Activated CD8-positive, alpha-beta memory T cell treated with anti-CD3 and anti-CD28 coated beads for 1 hour (primary cell): ENCODE data around the gene SDHC.

Experiments
- DNase-seq, 2 donors: peaks; one replicate each; pipeline ENCODE4 v3.0.0-alpha.2; 2020; ENCODE audit warnings: low read depth in 1 of 2; ENCODE audit errors: extremely low read depth in 1 of 2

SDHC gene, protein sequence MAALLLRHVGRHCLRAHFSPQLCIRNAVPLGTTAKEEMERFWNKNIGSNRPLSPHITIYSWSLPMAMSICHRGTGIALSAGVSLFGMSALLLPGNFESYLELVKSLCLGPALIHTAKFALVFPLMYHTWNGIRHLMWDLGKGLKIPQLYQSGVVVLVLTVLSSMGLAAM

DNA sequence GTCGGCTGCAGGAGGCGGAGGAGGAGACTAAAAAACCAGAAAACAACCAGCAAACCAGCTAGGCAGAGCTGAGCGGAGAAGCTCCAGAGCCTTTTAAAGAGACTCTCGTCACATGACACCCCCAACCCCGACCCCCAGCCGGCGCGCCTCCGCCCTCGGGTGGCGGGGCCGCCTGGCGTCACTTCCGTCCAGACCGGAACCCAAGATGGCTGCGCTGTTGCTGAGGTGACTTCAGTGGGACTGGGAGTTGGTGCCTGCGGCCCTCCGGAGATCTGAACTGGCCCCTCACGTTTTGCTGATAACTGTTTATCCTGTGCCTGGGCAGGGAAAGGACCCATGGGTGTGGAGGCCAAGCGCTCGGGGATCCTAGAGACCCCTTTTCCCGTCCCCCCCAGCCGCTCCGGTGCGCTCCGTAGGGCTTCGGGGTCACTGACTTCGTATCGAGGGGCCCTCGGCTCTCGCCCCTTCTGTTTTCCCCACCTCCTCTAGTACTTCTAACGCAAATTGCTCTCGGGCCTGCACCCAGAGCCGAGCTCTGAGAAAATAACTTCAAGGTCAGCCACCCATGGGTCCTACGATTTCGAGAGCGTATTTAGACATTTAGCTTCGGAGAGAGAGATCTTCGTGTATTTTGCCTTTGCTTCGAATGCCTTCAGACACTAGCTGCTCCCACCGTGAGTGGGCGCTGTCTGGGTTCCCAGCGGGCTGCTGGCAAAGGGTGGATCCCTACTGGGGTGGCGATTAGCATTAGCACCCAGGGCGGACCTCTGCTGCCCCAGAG lies at the start of gene SDHC:
Gene SDHC (plus strand): TSS at position 181 of the 781 bp plus-strand sequence. CDS start 25 bp downstream, at position 206.
- peak; percentile 77 to 85 for DNase-seq

DNA sequence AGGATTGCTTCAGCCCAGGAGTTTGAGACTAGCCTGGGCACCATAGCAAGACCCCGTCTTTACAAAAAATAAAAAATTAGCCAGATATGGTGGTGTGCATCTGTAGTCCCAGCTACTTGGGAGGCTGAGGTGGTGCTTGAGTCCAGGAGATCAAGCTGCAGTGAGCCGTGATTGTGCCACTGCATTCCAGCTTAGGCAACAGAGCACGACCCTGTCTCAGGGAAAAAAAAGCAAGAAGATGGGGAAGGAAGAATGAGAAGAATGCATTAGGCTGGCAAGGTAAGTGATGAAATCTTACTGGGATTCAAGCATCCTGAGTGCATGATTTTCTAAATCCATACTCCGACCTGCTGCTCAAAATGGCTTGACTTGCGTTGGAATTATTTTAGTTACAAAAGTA lies 48.9 kb upstream of the SDHC start:
- DNase-seq: no peak

DNA sequence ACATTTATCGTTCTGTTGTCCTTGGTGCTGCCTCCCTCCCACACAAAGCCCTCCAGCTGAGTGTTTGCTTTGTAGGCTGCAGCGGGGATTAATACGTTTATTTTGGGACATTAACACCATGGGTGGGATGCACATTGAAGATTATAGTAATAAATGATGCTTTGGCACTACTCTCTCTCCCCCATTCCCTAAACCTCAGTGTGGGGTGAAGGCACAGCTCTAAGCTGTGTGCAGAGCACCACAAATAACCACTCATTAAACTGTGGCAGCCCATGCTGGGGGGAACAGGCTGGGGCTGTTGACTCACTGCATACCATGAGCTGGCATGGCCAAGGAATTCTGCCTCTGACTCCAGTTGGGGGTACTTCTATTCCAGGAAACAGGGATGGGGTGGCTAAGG lies 48.0 kb upstream of the SDHC start:
- no peak for DNase-seq

DNA sequence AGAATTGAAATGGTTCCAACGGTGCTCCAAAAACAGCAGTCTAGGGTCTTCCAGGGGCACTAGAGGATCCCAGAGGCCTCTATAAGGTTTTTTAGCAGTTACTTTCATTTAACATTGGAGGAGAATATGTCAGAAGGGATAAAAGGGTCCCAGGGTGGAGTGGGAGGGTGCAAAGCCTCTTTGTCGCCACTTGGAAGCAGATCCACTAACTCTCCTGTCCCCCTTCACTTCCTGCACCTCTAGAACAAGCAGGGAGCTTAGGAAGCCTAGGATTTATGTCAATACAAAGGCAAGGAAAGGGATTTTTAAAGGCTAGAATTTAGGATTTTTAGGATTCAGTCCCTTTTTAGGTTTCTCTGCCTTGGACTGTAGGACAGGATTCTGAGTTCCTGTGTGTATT lies 47.3 kb upstream of the SDHC start:
- DNase-seq: no peak

DNA sequence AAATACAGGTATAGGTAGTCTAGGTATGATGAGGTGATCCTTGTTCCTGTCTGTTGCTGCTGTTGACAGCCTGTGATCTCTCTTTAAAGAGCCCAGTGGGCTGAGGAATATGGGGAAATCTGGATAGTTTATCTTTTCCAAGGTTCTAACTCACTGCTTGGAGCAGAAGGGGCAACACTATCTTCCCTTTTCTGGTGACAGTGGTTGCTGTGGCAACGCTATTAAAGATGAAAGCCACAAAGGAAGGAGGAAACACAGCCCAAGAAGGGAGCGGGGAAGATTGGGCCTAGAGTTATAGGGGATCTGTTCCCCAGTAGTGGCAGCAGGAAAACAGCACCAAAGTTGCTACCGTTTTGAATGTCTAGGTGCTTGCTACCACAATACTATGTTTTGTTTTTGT lies 46.9 kb upstream of the SDHC start:
- DNase-seq: no peak

DNA sequence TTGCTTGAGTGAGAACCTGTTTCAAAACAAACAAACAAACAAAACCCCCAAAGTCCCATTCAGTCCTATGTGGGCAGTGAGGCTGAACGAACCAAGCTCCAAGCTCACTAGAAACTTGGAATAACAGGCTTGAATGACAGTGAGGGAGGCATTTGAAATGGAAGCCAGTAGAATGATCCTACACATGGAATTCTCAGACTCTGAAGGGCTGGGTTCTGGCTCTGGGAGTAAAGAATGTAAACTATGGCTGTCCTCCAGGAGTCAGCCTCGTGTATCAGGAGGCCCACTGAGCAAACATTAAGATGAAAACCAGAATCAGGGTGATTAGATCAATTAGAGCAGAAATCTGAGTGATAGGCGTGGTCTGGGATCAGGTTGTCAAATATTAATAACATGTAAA lies 40.8 kb upstream of the SDHC start:
- no peak for DNase-seq

DNA sequence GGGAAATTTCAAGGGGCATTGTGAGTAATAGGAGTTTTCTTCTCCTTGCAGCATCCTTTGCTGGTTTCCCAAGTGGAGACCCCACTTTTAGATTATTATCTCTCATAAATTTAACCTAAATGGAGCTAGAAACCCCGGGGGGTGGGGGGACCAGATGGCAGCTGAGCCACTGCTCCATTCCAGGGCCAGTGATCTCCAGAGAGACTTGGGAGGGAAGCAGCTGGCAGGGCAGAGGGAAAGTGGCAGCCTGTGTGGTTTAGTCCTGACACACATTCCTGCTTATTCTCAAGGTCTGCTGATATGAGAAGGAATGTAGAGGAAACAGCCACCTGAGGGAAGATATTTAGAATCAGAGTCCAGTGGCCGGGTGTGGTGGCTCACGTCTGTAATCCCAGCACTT lies 39.3 kb upstream of the SDHC start:
- DNase-seq: no peak

DNA sequence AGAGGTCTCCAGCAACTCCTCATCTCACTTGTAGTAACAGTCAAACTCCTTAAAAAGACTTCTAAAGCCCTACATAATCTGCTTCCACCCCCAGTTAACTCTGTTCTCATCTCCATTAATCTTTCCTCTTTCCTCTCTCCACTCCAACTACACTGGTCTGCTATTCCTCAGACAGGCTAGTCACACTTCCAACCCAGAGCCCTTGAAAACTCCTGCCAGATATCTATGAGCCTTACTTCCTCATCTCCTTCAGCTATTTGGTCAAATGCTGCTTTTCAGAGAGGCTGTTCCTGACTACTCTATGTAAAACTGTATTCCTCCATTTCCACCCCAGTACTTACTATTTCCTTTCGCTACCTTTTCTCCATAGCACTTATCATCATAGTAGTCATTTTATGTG lies 31.2 kb upstream of the SDHC start:
- DNase-seq: no peak

DNA sequence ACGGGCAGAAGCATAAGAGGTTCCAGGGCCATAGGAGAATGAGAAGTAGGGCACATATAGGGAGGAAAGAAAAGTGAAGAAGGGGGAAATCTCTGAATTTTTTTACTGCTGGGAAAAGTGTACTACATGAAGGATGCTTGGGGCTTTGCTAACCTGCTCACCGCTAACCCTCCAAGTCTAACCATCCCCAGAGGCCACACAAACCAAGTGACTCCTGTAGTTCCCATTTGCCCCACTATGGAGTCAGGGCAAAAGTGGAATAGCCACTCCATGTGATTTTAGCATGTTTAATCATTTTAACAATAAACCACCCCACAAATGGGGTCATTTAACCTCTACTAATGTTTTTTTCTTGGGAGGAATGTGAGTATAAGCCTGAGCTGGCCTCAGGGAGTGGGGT lies 29.1 kb upstream of the SDHC start:
- no peak for DNase-seq

DNA sequence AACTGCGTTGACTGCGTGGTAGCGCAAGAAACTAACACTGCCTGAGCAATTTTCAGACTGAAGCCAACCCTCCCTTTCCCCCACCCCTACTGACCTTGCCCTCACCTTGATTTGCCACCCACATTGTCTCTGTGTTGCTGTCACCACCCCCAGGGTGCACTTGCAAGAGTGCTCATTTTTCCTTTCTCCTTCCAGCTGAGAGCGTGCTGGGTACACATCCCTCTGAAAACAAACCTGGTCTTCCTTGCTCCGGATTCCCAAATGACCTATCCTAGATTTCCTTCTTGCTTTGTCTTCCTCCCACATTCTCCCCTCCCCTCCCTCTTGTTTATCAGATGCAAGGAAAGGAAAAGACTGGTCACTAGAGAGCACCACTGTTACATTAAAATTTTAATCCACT lies 28.7 kb upstream of the SDHC start:
- no peak for DNase-seq

DNA sequence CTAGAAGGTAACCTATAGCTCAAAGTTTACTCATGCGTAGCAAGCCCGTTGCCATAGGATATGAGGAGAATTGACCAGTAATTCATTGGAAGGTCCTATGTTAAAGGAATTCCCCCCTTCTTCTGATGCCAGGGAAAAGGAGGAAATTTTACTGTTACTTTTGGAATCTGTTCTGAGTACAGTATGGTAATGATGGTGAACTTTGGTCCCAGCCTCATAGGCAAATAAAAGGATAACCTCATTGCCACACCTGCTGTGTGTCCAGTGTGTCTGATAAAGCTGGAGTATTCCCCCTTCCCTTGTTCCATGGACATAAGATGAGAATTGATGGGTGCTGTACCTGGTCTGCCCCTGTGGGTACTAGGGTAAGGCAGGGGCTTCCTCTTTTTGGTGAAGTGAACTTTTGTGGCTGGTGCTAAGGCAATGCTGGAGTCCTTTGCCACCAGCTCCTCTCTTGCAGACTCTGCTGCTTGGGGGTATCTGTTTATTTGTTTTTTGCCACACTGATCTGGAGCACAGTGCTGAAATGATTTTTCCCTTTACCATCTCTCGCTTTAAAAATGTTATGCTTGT lies 26.6 kb upstream of the SDHC start:
- no peak for DNase-seq

DNA sequence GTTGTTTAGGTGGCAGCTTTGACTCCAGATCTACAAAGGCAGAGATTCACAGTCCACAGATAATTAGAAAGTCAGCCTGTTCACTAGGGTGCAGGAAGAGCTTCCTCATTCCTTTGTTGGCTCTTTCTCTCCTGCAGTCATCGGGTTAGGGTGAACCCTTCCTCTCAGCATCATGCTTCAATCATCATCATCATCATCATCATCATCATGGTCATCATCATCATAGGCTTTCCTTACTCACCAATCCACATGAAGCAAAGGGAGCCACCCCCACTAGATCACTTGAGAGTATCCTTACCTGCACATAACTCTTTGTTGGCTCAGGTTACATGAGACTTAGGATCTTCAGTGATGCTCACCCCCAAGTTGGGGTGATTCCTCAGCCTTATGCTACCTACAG lies 23.4 kb upstream of the SDHC start:
- DNase-seq: no peak

DNA sequence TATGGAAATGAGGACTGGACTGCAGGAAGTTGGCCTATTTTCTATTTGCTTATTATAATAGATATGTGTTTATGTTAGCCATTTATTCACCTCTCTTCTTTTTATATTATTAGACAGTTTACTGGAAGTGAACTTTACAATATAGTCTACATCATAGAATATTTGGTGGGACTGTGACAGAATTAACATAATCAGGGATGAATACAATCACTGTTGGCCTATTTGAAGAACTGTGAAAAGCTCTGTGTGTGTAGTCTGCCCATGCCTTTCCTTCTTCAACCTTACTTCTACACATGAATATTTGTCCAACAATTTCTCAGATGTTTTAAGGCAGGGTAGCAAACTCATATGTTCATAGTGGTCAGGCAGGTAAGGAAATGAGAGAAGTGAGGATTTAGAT lies 16.8 kb upstream of the SDHC start:
- DNase-seq: no peak

DNA sequence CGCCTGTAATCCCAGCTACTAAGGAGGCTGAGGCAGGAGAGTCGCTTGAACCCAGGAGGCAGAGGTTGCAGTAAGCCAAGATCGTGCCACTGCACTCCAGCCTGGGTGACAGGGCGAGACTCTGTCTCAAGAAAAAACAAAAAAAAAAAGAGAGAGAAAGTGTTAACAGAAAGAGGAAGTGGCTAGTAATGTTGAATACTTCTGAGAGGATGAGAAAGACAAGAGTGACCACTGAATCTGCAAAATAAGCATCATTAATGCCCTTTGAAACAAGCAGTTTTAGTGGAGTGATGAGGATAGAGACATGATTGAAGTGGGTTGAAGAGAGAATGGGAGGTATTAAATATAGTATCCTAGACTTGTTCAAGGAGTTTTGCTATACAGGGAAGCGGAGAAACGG lies 16.1 kb upstream of the SDHC start:
- no peak for DNase-seq

DNA sequence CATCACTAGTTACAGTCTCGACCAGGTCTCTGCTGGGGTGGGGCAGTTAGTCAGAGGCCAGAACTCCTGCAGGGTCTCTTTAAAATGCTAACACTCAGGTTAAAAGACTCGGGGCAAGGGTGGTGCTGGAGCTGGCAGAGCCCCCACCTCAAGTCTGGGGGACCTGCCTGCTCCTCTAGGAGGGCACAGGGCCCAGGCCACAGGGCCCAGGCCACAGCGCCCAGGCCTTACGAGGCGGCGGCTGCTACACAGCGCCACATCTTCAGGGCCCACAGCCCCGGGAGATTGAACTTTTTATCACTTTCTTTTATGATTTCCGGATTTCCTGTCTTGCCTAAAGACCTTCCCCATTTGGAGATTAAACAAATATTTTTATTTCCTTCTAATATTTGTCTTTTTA lies 14.8 kb upstream of the SDHC start:
- no peak for DNase-seq

DNA sequence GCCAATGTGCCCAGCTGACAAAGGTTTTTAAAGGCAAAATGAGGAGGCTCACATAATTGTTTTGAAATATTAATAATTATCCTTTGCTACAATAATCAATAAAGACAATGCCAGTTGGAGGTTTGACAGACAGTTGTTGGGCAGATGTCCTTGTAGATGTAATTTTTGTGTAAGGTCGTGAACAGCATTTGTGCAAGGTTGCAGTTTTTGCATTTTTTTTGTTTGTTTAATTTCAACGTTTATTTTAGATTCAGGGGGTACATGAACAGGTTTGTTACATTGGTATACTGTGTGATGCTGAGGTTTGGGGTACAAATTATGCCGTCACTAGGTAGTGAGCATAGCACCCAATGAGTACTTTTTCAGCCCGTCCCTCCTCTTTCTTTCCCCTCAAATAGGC lies 13.7 kb upstream of the SDHC start:
- DNase-seq: no peak

DNA sequence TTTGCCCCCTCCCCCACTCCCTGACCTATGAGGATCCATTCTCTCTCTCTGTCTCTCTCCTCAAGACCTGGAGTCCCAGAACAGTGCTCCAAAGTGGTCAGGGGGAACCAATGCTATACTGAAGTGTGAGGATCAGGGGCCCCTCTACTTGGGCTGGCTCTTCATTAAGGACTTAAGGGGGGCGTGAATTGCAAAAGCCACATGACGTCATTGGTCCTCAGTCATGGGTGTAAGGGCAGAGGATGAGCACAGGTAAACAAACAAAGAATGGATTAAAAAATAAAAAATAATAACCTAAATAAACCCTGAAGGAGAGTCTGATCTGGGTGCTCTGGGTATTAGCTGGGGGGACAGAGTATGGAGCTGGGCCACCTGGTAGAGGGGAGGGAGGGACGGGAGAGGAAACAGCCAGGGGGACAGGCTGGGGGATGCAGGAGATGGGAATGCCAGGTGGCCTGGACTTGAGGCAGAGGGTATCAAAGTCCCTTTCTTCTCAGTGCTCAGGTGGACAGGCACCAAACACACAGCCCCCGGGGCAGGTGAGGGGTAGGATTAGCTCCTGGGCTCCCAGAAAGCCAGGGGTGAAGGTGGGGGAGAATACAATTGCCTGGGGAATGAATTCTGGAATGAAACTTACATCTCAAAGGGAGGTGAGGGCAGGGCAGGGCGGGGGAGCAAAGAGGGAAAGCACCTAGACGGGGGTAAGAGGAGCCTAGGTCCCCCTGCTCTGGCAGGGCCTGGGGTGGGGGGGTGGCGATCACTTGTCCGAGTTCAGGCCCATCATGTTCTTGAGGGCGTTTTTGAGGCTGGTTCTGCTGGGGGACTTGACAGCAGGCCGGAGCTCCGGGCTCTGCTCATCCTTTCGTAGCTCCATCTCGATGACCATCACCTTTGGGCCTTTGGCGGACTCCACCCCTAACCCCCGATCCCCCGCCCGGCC lies 9.0 kb upstream of the SDHC start:
- no peak for DNase-seq

DNA sequence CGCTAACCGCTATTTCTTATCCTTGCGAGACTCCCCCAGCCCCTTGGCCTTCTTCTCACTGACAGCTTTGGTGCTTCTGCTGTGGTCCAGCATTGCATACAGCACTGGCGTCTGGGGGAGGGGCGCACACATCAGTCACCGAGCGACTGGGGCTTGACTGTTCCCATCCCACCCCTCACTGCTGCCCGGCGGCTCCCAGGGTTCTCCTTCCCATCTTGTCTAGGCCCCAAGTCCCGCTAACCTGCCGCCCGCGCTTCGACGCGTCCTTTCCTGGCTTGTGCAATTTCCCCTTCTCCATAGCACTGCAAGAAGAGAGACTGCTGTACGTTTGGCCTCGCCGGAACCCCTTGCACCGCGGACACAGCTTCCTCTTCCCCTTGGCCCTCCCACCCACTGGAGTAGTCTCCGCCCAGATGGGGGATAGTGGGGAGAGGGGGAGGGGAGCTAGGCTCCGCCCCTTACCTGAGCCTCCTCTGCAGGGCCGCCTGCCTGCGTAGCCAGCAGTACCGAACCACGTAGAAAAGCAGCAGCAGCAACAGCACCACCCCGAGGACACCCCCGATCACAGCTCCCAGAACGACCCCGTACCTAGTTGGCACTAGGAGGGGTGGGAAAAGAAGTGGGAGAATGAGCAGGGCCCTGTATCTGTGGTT lies 8.2 kb upstream of the SDHC start:
- peak; percentile 73 for DNase-seq

DNA sequence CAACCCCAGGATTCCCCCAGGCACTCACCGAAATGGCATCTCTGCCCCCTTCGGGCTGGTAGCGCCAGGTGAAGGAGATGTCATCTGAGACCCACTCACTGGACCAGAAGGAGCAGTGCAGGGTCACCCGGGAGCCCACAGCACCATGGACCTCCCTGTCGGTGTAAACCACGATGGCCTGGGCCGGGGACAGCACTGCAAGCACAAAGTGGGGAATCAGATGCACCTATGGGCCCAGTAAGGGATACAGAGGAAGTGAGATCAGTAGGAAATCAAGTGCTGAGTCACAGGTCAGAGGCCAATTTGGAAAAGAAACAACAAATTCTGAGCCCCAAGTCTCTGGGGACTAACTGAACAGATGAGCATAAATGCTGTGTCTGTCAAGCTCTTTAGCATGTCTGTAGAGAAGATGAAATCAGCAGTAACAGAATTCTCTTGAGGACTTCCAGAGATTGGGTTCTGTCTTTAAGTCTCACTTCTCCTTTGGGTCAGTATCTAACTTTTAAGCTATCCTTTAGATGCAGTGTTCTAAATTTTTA lies 6.9 kb upstream of the SDHC start:
- no peak for DNase-seq

DNA sequence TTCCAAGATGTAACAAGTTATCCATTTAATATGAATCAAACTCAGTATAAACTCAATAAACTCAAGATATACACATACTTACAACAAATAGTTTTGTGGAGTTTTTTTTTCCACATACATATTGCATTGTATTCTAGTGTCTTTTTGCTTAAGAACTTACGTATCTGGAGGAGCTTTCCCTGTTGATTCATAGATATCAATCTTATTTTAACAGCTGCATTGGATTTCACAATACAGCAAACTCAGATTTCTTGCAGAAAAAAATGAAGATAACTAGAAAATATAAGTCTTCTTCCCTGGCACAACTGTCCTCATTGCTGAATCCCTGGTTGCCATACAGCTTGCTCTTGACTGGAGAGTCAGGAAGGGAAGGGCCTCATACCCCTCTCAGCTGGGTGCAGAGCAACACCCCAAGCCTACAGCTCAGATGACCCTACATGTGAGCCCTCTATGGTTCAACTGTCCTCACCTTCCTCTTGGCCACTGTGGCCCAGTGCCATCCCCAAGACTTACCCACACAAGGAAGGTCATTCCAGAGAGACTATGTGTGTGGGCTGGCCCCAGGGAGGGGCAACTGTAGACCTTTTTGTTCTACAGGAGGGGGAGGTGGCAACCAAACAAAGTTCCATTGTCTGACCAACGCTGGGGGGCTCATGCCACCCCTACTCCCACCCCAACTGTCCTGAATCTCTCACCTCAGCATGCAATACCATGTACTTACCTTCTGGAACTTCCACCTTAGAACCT lies 6.1 kb upstream of the SDHC start:
- DNase-seq: no peak
